RCC 7860 (cell line): ENCODE results near the gene ELK4.

Source experiments
- DNase-seq: peaks from one replicate; pipeline ENCODE4 v3.0.0-alpha.2; 2015; ENCODE audit warnings: low spot score
- FAIRE-seq: peaks from 2 replicates; lab custom pipeline; 2012; peaks lifted over from hg19 to GRCh38; lab: Jason Lieb, UNC

ELK4 gene

GRCh38 chr1:205583461-205584130 is 48.2 kb downstream of the ELK4 start:
- no peak for DNase-seq
- FAIRE-seq = no peak

DNA sequence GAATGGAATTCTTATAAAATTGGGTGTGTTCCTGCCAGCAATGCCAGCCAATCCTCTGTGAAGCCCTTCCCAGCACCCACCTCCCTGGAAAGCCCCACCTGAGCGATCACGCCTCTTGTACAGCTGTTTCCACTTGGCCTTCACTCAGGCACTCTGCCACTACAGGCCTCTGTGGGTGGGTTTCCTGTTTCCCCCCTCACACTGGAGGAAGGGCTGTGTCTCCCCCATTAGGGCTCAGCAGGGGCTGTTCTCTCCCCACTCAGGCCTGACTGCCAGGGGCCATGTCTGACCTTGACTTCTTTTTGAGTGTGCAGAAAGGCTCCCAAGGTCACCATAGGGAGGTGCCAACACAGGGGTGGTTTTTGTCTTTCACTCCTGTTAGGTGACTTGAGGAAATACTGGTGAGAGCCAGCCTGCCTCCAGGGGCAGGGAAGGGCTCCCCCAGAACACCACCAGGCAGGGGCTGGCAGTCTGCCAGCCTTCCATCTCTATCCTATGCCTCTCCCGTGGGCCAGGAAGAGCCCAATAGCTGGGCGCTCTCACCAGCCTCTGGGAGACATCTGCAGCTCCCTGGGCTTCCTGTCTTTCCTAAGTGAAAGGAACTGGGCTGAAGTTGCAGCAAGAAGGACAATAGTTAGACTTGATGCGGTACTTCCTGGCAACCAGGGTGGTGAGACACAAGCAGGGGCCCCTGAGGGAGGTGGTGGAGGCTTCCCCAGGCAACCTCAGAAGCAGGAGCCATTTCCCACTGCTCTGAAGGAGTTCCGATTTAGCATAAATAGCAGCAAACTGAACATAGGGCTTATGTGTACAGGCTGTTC is 49.1 kb downstream of the ELK4 start:
- FAIRE-seq (no peak), DNase-seq (no peak)

- FAIRE-seq = no peak
Measured at GRCh38 chr1:205582046-205582445, 49.8 kb downstream of the ELK4 start.

DNA sequence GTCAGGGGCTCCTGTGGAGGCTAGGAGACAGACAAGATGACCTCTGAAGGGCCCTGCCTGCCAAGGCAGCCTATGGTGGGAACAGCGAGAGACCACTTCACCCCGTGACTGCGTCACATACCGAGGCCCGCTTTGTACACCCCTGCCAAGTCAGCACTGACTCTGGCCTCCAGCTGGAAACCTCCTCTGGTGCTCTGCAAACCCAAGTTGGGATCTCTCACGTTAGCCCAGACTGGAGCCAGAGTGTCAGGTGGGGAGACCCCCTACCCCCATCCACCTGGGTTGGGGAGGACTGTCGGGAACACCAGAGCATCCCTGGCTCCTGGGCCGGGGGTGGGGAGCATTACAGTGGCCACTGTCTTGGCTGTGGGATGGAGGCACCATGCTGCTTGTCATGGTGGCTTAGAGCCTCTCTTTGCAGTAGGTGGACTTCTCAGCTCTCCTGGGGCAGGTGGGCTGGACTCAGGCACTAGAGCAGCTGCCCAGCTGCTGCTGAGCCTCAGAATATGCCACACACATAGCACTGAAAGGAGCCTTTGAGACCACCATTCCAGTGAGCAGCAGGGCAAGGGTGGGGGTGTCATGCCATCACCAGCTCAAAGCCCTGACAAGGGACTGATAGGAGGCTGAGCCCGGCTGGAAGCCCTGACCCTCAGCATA is 50.4 kb downstream of the ELK4 start:
- FAIRE-seq (no peak), DNase-seq (no peak)

More at GRCh38 chr1:205582046-205582445, 49.8 kb downstream of the ELK4 start:
- DNase-seq = no peak

GRCh38 chr1:205580923-205581180 is 51.0 kb downstream of the ELK4 start:
- FAIRE-seq (no peak), DNase-seq (no peak)

DNA sequence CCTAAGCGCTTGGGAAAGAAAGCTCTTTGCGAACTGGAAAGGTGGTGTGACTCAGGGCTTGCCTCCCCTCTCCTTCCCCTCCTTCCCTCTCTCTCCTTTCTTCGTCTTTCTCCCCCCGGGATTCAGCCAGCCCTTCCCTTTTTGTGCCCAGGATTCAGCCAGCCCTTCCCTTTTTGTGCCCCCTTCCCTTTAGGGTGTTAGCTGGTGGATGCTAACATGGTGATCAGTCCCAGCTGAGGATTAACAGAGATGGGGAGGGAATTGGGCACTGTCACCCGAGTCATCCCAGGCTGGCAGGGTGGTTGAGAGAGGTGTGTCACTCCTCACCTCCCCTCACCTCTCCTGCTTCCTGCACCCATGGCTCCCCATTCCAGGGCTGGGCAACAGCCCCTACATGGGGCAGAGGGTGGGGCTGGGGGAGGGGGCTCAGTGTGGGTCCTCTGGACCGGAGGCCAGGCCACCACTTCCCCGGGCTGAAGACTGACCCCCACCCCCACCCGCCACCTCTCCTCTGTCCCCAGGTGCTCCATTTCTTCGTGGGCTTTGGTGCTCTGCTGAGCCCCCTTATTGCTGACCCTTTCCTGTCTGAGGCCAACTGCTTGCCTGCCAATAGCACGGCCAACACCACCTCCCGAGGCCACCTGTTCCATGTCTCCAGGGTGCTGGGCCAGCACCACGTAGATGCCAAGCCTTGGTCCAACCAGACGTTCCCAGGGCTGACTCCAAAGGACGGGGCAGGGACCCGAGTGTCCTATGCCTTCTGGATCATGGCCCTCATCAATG is 51.5 kb downstream of the ELK4 start:
- DNase-seq (no peak), FAIRE-seq (no peak)

- DNase-seq (no peak), FAIRE-seq (no peak)
Measured at GRCh38 chr1:205579711-205580110, 52.1 kb downstream of the ELK4 start.

- no peak for FAIRE-seq
Measured at GRCh38 chr1:205578780-205579571, 52.8 kb downstream of the ELK4 start.

GRCh38 chr1:205577874-205578658 is 53.7 kb downstream of the ELK4 start:
- DNase-seq (no peak), FAIRE-seq (no peak)

More at GRCh38 chr1:205578780-205579571, 52.8 kb downstream of the ELK4 start:
- no peak for DNase-seq

DNA sequence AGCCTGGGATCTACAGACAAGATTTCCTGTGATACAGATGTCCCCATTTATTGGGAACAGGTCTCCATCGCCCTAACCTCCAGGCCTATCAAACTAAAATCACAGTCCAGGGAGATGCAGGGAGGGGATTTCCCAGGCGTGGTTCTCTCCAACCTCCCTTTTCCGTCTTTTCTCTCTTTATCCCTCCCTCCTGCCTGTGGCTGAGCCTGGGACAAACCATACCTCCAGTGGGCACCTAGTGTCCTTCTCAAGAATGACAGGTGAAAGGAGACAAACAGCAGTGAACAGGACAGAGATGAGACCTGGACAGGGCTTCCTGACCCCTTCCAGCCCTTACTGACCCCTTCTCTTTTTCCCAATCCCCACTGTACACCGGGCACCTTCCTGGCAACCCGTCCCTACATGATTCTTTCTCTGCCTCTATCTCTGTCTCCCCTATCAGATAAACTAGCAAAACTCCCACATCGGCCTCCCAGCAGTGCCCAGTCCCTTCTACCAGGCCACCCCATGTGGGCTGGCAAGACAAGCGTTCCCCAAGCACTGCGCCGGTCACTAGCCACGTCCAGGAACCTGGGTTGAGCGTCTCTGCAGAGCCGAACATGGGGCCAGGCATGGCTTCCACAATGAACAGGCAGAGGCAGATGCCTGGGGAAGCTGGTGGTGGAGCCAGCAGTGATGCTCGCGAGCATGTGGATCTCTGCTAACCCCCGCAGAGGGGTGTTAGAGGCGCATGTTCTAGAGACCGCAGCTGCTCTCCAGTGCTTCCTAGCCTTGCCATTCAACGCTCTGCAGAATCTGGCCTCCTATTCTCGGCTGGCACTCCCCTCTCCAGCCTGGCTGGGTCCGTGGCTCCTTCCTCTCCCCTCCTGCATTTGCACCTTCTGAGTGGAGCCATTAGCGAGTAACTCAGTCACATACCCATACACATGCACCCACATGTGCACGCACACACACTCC is 54.7 kb downstream of the ELK4 start:
- no peak for FAIRE-seq
- DNase-seq = no peak

DNA sequence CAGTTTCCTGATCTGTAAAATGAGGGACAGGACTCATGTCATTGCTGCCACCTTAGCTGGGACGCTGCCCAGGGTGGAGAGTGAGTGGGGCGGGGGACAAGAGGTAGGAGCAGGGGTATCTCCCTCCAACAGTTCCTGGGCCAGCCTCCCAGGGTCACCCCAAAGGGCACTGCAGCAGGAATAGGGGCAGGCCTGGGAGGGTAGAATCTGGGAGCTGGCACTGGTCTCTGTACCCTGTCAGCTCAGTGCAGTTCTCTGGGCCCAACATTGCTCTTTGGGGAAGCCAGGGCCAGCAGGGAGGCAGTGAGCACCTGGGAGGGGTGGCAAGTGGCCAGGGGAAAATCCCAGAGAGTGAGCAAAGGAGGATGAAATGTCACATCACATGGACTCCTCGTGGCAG is 55.8 kb downstream of the ELK4 start:
- FAIRE-seq (no peak), DNase-seq (no peak)

DNA sequence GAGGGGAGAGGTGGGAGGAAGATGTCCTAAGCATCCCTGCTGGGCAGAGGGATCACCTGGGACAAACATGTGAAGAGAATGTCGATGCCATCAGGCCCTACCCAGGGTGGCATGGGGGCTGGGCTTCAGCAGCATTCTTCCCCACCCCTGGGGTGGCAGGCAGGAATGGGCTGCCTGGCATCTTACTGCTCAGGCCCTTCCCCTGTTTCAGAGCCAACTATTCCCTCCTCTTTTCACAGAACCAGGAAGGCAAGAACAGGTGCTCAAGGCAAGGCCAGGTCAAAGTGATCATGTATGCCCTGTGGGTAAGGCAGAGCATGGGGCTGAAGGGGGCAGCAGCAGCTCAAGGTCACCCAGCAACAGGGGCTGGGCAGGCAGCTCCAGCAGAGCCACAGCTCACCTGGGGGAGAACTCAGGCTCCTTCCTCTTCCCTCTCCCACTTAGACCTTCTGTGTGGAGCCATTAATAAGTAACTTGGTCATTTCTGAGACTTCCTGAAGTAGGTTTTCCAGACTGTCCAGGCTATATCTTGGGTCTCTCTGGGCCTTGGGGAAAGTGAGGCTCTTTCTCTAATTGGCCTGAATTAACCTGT is 56.4 kb downstream of the ELK4 start:
- no peak for DNase-seq
- no peak for FAIRE-seq

- DNase-seq (no peak), FAIRE-seq (no peak)
Measured at GRCh38 chr1:205572421-205572820, 59.4 kb downstream of the ELK4 start.

GRCh38 chr1:205571747-205572146 is 60.1 kb downstream of the ELK4 start:
- DNase-seq (no peak), FAIRE-seq (no peak)

GRCh38 chr1:205570796-205571537 is 60.8 kb downstream of the ELK4 start:
- DNase-seq (no peak), FAIRE-seq (no peak)

DNA sequence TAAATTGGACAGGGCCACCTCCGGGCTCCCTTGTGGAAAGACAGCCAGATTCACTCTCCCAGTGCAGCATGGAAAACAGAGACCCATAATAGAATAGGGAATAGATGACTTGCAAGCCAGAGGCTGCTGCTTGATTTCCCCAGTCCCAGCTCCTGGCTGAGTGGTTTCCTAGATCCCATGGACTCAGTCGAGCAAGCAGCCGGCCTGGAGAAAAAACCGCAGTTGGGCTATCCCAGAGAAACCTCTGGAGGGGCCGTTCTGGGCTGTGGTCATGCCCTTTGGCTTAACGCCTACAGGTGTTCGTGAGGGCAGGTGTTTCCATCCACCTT is 61.7 kb downstream of the ELK4 start:
- no peak for FAIRE-seq
- DNase-seq = no peak

- FAIRE-seq = no peak
- DNase-seq = no peak
Measured at GRCh38 chr1:205569411-205570172, 62.2 kb downstream of the ELK4 start.
